ENCODE measurements around the gene OR2Z1.
"Not testable (repeated sequence)": the region's sequence is repeated elsewhere in the genome, so short reads cannot be mapped to it uniquely, and the experiment has no call there.

DNA sequence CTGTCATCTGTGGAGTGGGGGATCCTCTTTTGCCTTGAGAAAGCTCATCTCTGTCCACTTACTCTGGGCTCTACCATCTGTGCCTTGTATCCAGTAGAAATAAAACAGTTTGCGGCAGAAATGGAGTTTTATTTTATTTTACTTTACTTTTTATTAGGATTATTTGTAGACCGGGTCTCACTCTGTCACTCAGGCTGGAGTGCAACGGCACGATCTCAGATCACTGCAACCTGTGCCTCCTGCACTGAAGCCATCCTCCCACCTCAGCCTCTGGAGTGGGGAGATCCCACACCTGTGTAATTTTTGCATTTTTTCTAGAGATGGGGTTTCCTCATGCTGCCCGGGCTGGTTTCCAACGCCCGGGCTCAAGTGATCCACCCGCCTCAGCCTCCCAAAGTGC lies 47.8 kb downstream of the OR2Z1 start:
- not testable (repeated sequence) for TF ChIP-seq POLR2A, POLR2AphosphoS5 (IDR thresholded peaks at IDR 0.05)
- TF ChIP-seq, protein P1, sequence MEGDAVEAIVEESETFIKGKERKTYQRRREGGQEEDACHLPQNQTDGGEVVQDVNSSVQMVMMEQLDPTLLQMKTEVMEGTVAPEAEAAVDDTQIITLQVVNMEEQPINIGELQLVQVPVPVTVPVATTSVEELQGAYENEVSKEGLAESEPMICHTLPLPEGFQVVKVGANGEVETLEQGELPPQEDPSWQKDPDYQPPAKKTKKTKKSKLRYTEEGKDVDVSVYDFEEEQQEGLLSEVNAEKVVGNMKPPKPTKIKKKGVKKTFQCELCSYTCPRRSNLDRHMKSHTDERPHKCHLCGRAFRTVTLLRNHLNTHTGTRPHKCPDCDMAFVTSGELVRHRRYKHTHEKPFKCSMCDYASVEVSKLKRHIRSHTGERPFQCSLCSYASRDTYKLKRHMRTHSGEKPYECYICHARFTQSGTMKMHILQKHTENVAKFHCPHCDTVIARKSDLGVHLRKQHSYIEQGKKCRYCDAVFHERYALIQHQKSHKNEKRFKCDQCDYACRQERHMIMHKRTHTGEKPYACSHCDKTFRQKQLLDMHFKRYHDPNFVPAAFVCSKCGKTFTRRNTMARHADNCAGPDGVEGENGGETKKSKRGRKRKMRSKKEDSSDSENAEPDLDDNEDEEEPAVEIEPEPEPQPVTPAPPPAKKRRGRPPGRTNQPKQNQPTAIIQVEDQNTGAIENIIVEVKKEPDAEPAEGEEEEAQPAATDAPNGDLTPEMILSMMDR (IDR thresholded peaks at IDR 0.05): not testable (repeated sequence)

Data from gastroesophageal sphincter (tissue), 3 donors.